GM23338 (cell line): ENCODE data around the gene PPM1H. TPM values are rescaled to one million over a fixed set of nuclear protein-coding genes. Genes with fewer than 3 reads are reported as not detected.

Experiments used
- ATAC-seq: fragments of 200-7000 bp; cut with Tn5 transposase; 3 replicates; pipeline ENCODE4 v1.9.1; 2020
- DNase-seq: peaks from one replicate; pipeline ENCODE4 v3.0.0-alpha.2; 2015; ENCODE audit warnings: low spot score
- H2AFZ ChIP-seq: fragments of 200-600 bp; sonication (generic); 2 replicates; pipeline ENCODE4 v1.8.0; 2016; ENCODE audit warnings: antibody characterized with exemption, mild to moderate bottlenecking, moderate library complexity
- H3F3A ChIP-seq: fragments of 200-600 bp; sonication (generic); replicated peaks from 2 replicates; pipeline ENCODE4 v1.8.0; 2017; ENCODE audit warnings: antibody characterized with exemption, mixed run types, low read depth
- H3K27ac ChIP-seq: fragments of 200-600 bp; sonication (generic); 2 replicates; pipeline ENCODE4 v1.6.1; 2016; ENCODE audit warnings: low read depth
- H3K27me3 ChIP-seq: fragments of 200-600 bp; sonication (generic); 2 replicates; pipeline ENCODE4 v1.8.0; 2016; ENCODE audit warnings: mild to moderate bottlenecking, mixed run types, moderate library complexity; ENCODE audit not compliant: insufficient read depth
- H3K36me3 ChIP-seq: fragments of 200-600 bp; sonication (generic); 2 replicates; pipeline ENCODE4 v1.8.0; 2016; ENCODE audit warnings: mild to moderate bottlenecking; ENCODE audit not compliant: insufficient read depth
- H3K4me1 ChIP-seq: fragments of 200-600 bp; sonication (generic); 2 replicates; pipeline ENCODE4 v1.8.0; 2016; ENCODE audit warnings: mild to moderate bottlenecking, moderate library complexity; ENCODE audit not compliant: insufficient read depth
- H3K4me2 ChIP-seq: fragments of 200-600 bp; sonication (generic); 2 replicates; pipeline ENCODE4 v1.7.1; 2017; ENCODE audit warnings: mixed run types
- H3K4me3 ChIP-seq: fragments of 200-600 bp; sonication (generic); 2 replicates; pipeline ENCODE4 v1.6.1; 2016; ENCODE audit warnings: mixed run types
- H3K79me2 ChIP-seq: fragments of 200-600 bp; sonication (generic); replicated peaks from 2 replicates; pipeline ENCODE4 v1.8.0; 2017; ENCODE audit warnings: mild to moderate bottlenecking; ENCODE audit not compliant: insufficient read depth
- H3K9me2 ChIP-seq: fragments of 200-600 bp; sonication (generic); 2 replicates; pipeline ENCODE4 v1.8.0; 2017; ENCODE audit not compliant: insufficient read depth
- H4K20me1 ChIP-seq: fragments of 200-600 bp; sonication (generic); replicated peaks from 2 replicates; pipeline ENCODE4 v1.8.0; 2017; ENCODE audit warnings: mild to moderate bottlenecking; ENCODE audit not compliant: insufficient read depth
- H3K27ac Mint-ChIP-seq: 2 replicates; pipeline ENCODE4 v1.8.0; 2020; ENCODE audit warnings: inconsistent platforms, mild to moderate bottlenecking, moderate library complexity, mixed read lengths
- H3K27me3 Mint-ChIP-seq: 3 replicates; pipeline ENCODE4 v1.8.0; 2022; ENCODE audit warnings: low read depth, mild to moderate bottlenecking, moderate library complexity, mixed read lengths, inconsistent platforms; ENCODE audit not compliant: insufficient read depth, poor library complexity
- H3K36me3 Mint-ChIP-seq: 3 replicates; pipeline ENCODE4 v1.8.0; 2021; ENCODE audit warnings: low read depth, mild to moderate bottlenecking, inconsistent platforms, moderate library complexity, mixed read lengths
- H3K4me1 Mint-ChIP-seq: 3 replicates; pipeline ENCODE4 v1.8.0; 2020; ENCODE audit warnings: mild to moderate bottlenecking, inconsistent platforms, mixed read lengths
- H3K4me3 Mint-ChIP-seq: 3 replicates; pipeline ENCODE4 v1.8.0; 2021; ENCODE audit warnings: moderate library complexity, mild to moderate bottlenecking, inconsistent platforms, mixed read lengths
- H3K9me3 Mint-ChIP-seq: 3 replicates; pipeline ENCODE4 v1.8.0; 2020; ENCODE audit warnings: moderate library complexity, mild to moderate bottlenecking, inconsistent platforms, mixed read lengths
- CREB1 ChIP-seq: fragments of 250-450 bp; sonication (Bioruptor Pico); IDR thresholded peaks from 2 replicates; pipeline ENCODE4 v1.5.0; 2020; ENCODE audit warnings: low read depth, mild to moderate bottlenecking, moderate library complexity
- CTCF ChIP-seq, 2 experiments: fragments of 200-600 bp in 1 of 2; sonication (generic) in 1 of 2; conservative IDR thresholded peaks; 2 replicates each; pipeline versions ENCODE4 v1.5.1 to v1.6.1; 2016 to 2017; ENCODE audit warnings: antibody characterized with exemption in 2 of 2, low read depth in 2 of 2, mild to moderate bottlenecking in 2 of 2, moderate library complexity in 1 of 2
- ETS1 ChIP-seq: IDR thresholded peaks from 2 replicates; pipeline ENCODE4 v1.6.1; 2016; ENCODE audit warnings: antibody characterized with exemption
- EZH2 ChIP-seq: fragments of 200-600 bp; sonication (generic); IDR thresholded peaks from one replicate; pipeline ENCODE4 v1.8.0; 2017; ENCODE audit warnings: antibody characterized with exemption, mild to moderate bottlenecking, low read depth; ENCODE audit not compliant: unreplicated experiment
- EZH2phosphoT487 ChIP-seq: fragments of 200-600 bp; sonication (generic); IDR thresholded peaks from one replicate; pipeline ENCODE4 v1.8.1; 2018; ENCODE audit warnings: antibody characterized with exemption; ENCODE audit not compliant: unreplicated experiment
- JUNB ChIP-seq: IDR thresholded peaks from one replicate; pipeline ENCODE4 v1.6.1; 2016; ENCODE audit warnings: antibody characterized with exemption; ENCODE audit not compliant: unreplicated experiment
- NANOG ChIP-seq: IDR thresholded peaks from 2 replicates; pipeline ENCODE4 v1.6.1; 2016; ENCODE audit warnings: antibody characterized with exemption, borderline replicate concordance
- POLR2AphosphoS5 ChIP-seq: IDR thresholded peaks from 2 replicates; pipeline ENCODE4 v1.6.1; 2016; ENCODE audit warnings: antibody characterized with exemption, low read depth
- REST ChIP-seq: IDR thresholded peaks from one replicate; pipeline ENCODE4 v1.6.1; 2018; ENCODE audit warnings: antibody characterized with exemption; ENCODE audit not compliant: unreplicated experiment
- STAT1 ChIP-seq: IDR thresholded peaks from one replicate; pipeline ENCODE4 v1.6.1; 2016; ENCODE audit warnings: antibody characterized with exemption; ENCODE audit not compliant: unreplicated experiment
- ZNF114 ChIP-seq: fragments of 250-450 bp; sonication (Bioruptor Pico); IDR thresholded peaks from 2 replicates; pipeline ENCODE4 v1.5.0; 2020; ENCODE audit warnings: mild to moderate bottlenecking, moderate library complexity
- ZNF331 ChIP-seq: fragments of 250-450 bp; sonication (Bioruptor Pico); IDR thresholded peaks from 2 replicates; pipeline ENCODE4 v1.5.0; 2020; ENCODE audit warnings: low read depth, mild to moderate bottlenecking, moderate library complexity
- polyA plus RNA-seq: library from polyadenylated mRNA; unstranded; fragments of >200 nt; fragmentation: Nextera tagmentation; extraction: Ambion mirVana; gene quantifications from 2 replicates; pipeline ENCODE4 v1.2.1, GENCODE V29; 2016
- total RNA-seq: library from RNA; depleted of rRNA; stranded (reverse); fragments of >200 nt; shearing (Covaris generic); gene quantifications from 2 replicates; pipeline ENCODE4 v1.2.3, GENCODE V29; 2014
- TF ChIP-seq, protein P1 (sequence below): fragments of 250-450 bp; sonication (Bioruptor Pico); IDR thresholded peaks from 2 replicates; pipeline ENCODE4 v1.5.0; 2020; ENCODE audit warnings: mild to moderate bottlenecking, moderate library complexity

The PPM1H gene
- total and polyA plus RNA-seq, 2 experiments from 2014 or later = 11.4 to 41.2 TPM

DNA sequence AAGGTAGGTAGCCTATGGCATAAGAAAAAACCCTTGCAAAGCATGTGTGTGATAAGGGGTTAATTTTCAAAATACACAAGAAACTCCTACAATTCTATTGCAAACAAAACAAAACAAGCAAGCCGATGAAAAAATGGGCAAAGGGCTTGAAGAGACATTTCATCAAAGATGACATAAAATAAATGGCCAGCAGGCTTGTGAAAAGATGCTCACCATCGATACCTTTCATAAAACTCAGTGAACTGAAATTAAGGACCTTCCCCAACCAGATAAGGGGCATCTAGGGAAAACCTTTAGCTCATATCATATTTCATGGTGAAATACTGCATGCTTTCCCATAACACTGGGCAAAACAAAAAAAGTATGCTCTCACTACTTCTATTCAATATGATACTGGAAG, 131.2 kb downstream of the PPM1H start:
- H3K36me3 ChIP-seq = no peaks in the 10 kb centered on the region
- H3K27me3 ChIP-seq = no peaks in the 10 kb centered on the region
- H4K20me1 ChIP-seq = no peaks in the 10 kb centered on the region
- peaks cover 7% of the 10 kb centered on the region for H3K4me1 ChIP-seq
- H3K4me2 ChIP-seq = no peak overlapping the region
- peaks cover 13% of the 10 kb centered on the region for H3K4me1 Mint-ChIP-seq
- no peak for DNase-seq
- no peak overlapping the region for H2AFZ ChIP-seq
- no peaks in the 10 kb centered on the region for H3K9me2 ChIP-seq
- peaks cover 5% of the 10 kb centered on the region for H3K36me3 Mint-ChIP-seq
- TF ChIP-seq EZH2phosphoT487 = no peak
- no peak for TF ChIP-seq ETS1
- no peak for TF ChIP-seq REST
- no peak for TF ChIP-seq POLR2AphosphoS5
- no peak for TF ChIP-seq ZNF114 (CRISPR knock-in tag)
- no peak for TF ChIP-seq STAT1
- TF ChIP-seq ZNF331 (CRISPR knock-in tag) = no peak
- TF ChIP-seq CTCF (conservative IDR thresholded peaks at IDR 0.05; ENCODE audit: low read depth in 2 of 2) = no peak
- TF ChIP-seq, protein P1, sequence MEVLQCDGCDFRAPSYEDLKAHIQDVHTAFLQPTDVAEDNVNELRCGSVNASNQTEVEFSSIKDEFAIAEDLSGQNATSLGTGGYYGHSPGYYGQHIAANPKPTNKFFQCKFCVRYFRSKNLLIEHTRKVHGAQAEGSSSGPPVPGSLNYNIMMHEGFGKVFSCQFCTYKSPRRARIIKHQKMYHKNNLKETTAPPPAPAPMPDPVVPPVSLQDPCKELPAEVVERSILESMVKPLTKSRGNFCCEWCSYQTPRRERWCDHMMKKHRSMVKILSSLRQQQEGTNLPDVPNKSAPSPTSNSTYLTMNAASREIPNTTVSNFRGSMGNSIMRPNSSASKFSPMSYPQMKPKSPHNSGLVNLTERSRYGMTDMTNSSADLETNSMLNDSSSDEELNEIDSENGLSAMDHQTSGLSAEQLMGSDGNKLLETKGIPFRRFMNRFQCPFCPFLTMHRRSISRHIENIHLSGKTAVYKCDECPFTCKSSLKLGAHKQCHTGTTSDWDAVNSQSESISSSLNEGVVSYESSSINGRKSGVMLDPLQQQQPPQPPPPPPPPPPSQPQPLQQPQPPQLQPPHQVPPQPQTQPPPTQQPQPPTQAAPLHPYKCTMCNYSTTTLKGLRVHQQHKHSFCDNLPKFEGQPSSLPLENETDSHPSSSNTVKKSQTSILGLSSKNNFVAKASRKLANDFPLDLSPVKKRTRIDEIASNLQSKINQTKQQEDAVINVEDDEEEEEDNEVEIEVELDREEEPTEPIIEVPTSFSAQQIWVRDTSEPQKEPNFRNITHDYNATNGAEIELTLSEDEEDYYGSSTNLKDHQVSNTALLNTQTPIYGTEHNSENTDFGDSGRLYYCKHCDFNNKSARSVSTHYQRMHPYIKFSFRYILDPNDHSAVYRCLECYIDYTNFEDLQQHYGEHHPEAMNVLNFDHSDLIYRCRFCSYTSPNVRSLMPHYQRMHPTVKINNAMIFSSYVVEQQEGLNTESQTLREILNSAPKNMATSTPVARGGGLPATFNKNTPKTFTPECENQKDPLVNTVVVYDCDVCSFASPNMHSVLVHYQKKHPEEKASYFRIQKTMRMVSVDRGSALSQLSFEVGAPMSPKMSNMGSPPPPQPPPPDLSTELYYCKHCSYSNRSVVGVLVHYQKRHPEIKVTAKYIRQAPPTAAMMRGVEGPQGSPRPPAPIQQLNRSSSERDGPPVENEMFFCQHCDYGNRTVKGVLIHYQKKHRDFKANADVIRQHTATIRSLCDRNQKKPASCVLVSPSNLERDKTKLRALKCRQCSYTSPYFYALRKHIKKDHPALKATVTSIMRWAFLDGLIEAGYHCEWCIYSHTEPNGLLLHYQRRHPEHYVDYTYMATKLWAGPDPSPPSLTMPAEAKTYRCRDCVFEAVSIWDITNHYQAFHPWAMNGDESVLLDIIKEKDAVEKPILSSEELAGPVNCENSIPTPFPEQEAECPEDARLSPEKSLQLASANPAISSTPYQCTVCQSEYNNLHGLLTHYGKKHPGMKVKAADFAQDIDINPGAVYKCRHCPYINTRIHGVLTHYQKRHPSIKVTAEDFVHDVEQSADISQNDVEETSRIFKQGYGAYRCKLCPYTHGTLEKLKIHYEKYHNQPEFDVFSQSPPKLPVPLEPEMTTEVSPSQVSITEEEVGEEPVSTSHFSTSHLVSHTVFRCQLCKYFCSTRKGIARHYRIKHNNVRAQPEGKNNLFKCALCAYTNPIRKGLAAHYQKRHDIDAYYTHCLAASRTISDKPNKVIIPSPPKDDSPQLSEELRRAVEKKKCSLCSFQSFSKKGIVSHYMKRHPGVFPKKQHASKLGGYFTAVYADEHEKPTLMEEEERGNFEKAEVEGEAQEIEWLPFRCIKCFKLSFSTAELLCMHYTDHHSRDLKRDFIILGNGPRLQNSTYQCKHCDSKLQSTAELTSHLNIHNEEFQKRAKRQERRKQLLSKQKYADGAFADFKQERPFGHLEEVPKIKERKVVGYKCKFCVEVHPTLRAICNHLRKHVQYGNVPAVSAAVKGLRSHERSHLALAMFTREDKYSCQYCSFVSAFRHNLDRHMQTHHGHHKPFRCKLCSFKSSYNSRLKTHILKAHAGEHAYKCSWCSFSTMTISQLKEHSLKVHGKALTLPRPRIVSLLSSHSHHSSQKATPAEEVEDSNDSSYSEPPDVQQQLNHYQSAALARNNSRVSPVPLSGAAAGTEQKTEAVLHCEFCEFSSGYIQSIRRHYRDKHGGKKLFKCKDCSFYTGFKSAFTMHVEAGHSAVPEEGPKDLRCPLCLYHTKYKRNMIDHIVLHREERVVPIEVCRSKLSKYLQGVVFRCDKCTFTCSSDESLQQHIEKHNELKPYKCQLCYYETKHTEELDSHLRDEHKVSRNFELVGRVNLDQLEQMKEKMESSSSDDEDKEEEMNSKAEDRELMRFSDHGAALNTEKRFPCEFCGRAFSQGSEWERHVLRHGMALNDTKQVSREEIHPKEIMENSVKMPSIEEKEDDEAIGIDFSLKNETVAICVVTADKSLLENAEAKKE (CRISPR knock-in tag) = no peak
- TF ChIP-seq JUNB = no peak
- TF ChIP-seq EZH2 = no peak
- TF ChIP-seq NANOG = no peak
- no peak for TF ChIP-seq CREB1 (CRISPR knock-in tag)
- 0 out of 2 replicates have a peak, but pooled peaks cover 3% of the 10 kb centered on the region for H3K79me2 ChIP-seq
- H3K9me3 Mint-ChIP-seq = no peaks in the 10 kb centered on the region
- no peak overlapping the region for H3K27ac Mint-ChIP-seq
- H3K4me3 ChIP-seq = no peak overlapping the region
- no peaks in the 10 kb centered on the region for H3F3A ChIP-seq
- peaks cover 7% of the 10 kb centered on the region for H3K27me3 Mint-ChIP-seq
- ATAC-seq = no peak
- no peak overlapping the region for H3K27ac ChIP-seq
- no peak overlapping the region for H3K4me3 Mint-ChIP-seq
